Measurements from ENCODE around the gene NDUFA7. TPM values are rescaled to one million over a fixed set of nuclear protein-coding genes. Genes with fewer than 3 reads are reported as not detected.

The NDUFA7 gene
- total RNA-seq, 4 donors from 2014 or later: 75.3 to 129 (median 87.7) TPM

DNA sequence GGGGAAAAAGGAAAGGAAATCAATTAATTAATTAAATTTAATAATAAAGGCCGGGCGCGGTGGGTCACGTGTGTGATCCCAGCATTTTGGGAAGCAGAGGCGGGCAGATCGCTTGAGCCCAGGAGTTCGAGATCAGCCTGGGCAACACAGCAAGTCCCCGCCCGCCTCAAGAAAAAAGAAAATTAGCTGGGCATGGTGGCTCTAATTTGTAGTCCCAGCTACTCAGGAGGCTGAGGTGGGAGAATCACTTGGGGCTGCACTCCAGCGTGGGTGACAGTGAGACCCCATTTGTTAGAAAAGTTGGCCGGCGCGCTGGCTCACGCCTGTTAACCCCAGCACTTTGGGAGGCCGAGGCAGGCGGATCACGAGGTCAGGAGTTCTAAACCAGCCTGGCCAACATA, 12.3 kb downstream of the NDUFA7 start:
- no peak for TF ChIP-seq POLR2A (IDR thresholded peaks at IDR 0.05)
- TF ChIP-seq, protein P1, sequence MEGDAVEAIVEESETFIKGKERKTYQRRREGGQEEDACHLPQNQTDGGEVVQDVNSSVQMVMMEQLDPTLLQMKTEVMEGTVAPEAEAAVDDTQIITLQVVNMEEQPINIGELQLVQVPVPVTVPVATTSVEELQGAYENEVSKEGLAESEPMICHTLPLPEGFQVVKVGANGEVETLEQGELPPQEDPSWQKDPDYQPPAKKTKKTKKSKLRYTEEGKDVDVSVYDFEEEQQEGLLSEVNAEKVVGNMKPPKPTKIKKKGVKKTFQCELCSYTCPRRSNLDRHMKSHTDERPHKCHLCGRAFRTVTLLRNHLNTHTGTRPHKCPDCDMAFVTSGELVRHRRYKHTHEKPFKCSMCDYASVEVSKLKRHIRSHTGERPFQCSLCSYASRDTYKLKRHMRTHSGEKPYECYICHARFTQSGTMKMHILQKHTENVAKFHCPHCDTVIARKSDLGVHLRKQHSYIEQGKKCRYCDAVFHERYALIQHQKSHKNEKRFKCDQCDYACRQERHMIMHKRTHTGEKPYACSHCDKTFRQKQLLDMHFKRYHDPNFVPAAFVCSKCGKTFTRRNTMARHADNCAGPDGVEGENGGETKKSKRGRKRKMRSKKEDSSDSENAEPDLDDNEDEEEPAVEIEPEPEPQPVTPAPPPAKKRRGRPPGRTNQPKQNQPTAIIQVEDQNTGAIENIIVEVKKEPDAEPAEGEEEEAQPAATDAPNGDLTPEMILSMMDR (IDR thresholded peaks at IDR 0.05 in 4 of 5, conservative IDR thresholded peaks at IDR 0.05 in 1 of 5): no peak
- Histone ChIP-seq H3K36me3 (peaks cover 0 to 10% of the 10 kb centered on the region in 2 donors), H3K4me1 (peaks cover 27 to 31% of the 10 kb centered on the region in 2 donors), H3K27me3 (no peaks in the 10 kb centered on the region), H3K4me3 (peak overlapping the region; percentile 62 to 76 (median 66)), H3K9me3 (no peaks in the 10 kb centered on the region), H3K27ac (peak overlapping the region; percentile 81 to 93 (median 84))
- intact Hi-C loops (cut with DNase I; ENCODE audit: low total_unique reads): loop anchor here (1.0 to 5.0 kb wide), 2 partner anchors 12 to 203 kb away; partner anchors contain the start of genes NDUFA7, RPS28 and ZNF414
- ATAC-seq (no peak), DNase-seq (peak in 1 of 2 donors; percentile 9)
- in situ Hi-C loops (cut with MboI; ENCODE audit: low sequenced_read_pairs in 4 of 4): no loop called here

DNA sequence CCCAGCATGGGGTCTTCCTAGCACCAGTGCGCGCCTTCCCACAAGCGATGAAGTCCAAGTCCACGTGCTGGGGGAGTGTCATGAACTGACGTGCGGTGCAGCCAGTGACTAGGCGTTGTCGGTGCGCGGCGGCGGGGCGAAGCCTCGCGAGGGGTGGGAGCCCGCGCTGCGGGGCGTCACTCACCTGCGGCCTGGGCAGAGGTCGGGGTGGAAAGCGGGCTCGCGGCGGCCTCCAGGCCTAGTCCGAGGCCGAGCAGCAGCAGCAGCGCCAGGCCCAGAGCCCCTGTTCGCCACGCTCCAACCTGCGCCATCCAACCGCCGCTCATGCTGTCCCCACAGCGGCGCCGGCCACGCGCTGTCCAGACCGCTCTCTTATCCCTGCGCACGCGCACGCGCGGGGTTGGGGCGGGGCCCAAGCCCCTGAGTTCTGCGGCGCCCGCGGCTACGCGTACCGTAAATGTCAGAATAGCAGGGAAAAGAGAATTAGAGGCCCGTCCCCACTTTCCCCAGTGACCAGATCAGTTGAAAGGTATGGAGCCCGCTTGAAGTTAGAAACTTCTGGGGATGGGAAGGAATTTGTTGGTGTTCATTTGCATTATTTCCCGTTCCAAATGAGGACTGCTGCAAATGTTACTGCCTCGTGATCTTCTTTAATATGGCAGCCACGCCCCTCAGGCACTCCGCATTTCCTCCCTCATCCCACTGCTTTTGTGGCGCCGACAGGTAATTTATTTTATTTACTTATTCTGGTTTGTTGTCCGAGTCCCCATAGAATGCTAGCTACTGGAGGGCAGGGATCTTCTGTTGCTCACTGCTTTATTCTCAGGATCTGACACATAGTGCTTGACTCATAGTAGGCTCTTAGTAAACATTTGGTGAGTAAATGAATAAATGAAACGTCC, 13.0 kb downstream of the NDUFA7 start, which contains the start of gene CD320:
Gene CD320 (minus strand): TSS at position 394 of the 902 bp plus-strand sequence. CDS start 68 bp downstream, at position 326.
- in situ Hi-C loops (cut with MboI; ENCODE audit: low sequenced_read_pairs in 4 of 4): no loop called here
- ATAC-seq (peak; percentile 92 to 93), DNase-seq (peak; percentile 74 to 84)
- Histone ChIP-seq H3K27me3 (no peaks in the 10 kb centered on the region), H3K9me3 (no peaks in the 10 kb centered on the region), H3K27ac (peak within 1 kb of the TSS; percentile 81 to 93 (median 84)), H3K36me3 (peaks cover 0 to 5% of the 10 kb centered on the region in 2 donors), H3K4me3 (peak within 1 kb of the TSS; percentile 62 to 76 (median 66)), H3K4me1 (peaks cover 27 to 31% of the 10 kb centered on the region in 2 donors)
- TF ChIP-seq POLR2A (IDR thresholded peaks at IDR 0.05): peak; percentile 72 to 75
- TF ChIP-seq, protein P1 (IDR thresholded peaks at IDR 0.05 in 4 of 5, conservative IDR thresholded peaks at IDR 0.05 in 1 of 5): peak in 1 of 5 experiments; percentile 14
- intact Hi-C loops (cut with DNase I; ENCODE audit: low total_unique reads): loop anchor here (1.0 to 5.0 kb wide), 2 partner anchors 13 to 204 kb away; partner anchors contain the start of genes NDUFA7, RPS28 and ZNF414

DNA sequence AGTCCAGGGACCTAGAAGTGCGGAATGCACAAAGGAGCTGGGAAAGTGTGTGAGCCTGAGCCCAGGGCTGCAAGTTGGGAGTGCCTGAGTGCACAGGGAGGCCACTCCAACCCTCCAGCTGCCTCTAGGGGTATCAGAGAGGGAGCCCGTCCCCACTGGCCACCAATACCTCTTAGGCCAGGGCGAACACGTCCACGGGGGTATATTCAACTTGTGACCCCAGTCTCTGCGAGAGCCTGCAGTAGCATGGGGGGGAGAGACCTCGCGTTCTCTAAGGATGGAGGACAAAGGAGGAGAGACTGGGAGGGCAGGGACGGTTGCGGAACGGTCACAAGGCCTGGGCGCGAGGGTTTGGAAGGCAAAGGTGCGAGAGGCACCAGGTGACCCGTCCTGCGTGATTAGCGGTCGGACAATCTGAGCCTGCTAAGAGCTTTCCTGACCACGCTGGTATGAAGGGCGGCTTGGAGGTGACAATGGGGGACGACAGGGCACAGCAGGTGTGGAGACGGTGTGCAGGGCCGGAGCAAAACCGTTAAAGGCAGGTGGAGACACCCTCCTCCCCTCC, 13.7 kb downstream of the NDUFA7 start:
- Histone ChIP-seq H3K36me3 (peaks cover 0 to 5% of the 10 kb centered on the region in 2 donors), H3K4me3 (peak overlapping the region; percentile 62 to 76 (median 66)), H3K27me3 (no peaks in the 10 kb centered on the region), H3K9me3 (no peaks in the 10 kb centered on the region), H3K27ac (peak overlapping the region; percentile 81 to 93 (median 84)), H3K4me1 (peaks cover 27 to 30% of the 10 kb centered on the region in 2 donors)
- DNase-seq: peak in 1 of 2 donors; percentile 24
- intact Hi-C loops (cut with DNase I; ENCODE audit: low total_unique reads) (loop anchor here (5.0 kb wide), 1 partner anchor 205 kb away; the partner anchor contains the start of gene ZNF414), in situ Hi-C loops (cut with MboI; ENCODE audit: low sequenced_read_pairs in 4 of 4) (no loop called here)
- ATAC-seq: peak in 1 of 2 donors; percentile 27
- TF ChIP-seq POLR2A (IDR thresholded peaks at IDR 0.05): no peak
- TF ChIP-seq, protein P1 (IDR thresholded peaks at IDR 0.05 in 4 of 5, conservative IDR thresholded peaks at IDR 0.05 in 1 of 5): no peak

DNA sequence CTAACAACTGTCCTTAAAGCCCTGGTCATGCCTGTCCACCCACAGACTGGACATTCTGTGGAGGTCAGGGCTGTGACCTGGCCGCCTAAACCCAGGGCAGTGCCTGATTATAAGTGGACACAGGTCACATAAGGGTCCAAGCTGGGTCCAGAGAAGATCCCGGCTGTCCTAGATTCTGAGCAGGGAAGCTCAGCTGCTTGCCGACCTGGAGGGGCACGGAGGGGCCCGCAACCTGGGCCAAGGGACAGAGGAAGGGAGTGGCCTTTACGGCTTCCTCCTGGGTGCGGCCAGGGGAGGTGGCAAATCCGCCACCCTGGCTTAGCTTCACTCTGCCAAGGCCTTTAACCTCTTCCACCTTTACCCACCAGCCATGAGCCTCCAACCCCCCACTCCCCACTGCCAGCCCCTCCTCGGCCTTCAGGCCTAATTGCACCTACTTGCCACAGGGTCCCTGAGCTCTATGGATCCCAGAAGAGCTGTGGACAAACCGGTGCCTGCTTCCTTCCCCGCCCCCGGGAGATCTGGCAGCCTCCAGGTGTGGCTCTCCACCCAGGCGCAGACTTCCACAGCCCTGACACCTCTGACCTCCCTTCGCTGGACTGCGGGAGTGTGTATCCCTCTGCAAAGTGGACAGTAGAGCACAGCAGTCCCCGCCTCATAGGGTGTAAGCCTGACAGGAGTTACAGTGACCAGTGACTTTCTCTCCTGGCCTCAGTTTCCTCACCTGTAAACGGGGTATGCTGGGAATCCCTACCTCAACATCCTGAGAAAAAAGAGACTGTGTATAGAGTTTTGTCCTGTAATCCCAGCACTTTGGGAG, 14.7 kb downstream of the NDUFA7 start:
- DNase-seq: peak in 1 of 2 donors; percentile 11
- H3K27ac ChIP-seq: peak overlapping the region in 3 of 4 donors; percentile 35 to 93 (median 82)
- in situ Hi-C loops (cut with MboI; ENCODE audit: low sequenced_read_pairs in 4 of 4) (no loop called here), intact Hi-C loops (cut with DNase I; ENCODE audit: low total_unique reads) (loop anchor here (5.0 kb wide), 1 partner anchor 206 kb away; the partner anchor contains the start of gene ZNF414)
- ATAC-seq: no peak
- no peaks in the 10 kb centered on the region for H3K27me3 ChIP-seq
- peaks cover 0 to 10% of the 10 kb centered on the region in 2 donors for H3K36me3 ChIP-seq
- H3K4me1 ChIP-seq: peaks cover 19 to 20% of the 10 kb centered on the region in 2 donors
- no peaks in the 10 kb centered on the region for H3K9me3 ChIP-seq
- H3K4me3 ChIP-seq: peak overlapping the region in 2 of 4 donors; percentile 62 to 63
- TF ChIP-seq POLR2A (IDR thresholded peaks at IDR 0.05): no peak
- TF ChIP-seq, protein P1 (IDR thresholded peaks at IDR 0.05 in 4 of 5, conservative IDR thresholded peaks at IDR 0.05 in 1 of 5): no peak

Measured in gastrocnemius medialis (tissue), 4 donors.